Astrocyte of the cerebellum (primary cell): ENCODE results near the gene CYP4B1.
"Not testable (repeated sequence)": the region's sequence is repeated elsewhere in the genome, so short reads cannot be mapped to it uniquely, and the experiment has no call there.

Source experiments
- DNase-seq: peaks from one replicate; pipeline ENCODE4 v3.0.0-alpha.2; 2011; ENCODE audit warnings: low read depth
- H3K4me3 ChIP-seq: 2 replicates; pipeline ENCODE4 v1.5.1; 2011; ENCODE audit warnings: mild to moderate bottlenecking, low read depth, low read length, moderate library complexity
- CTCF ChIP-seq: IDR thresholded peaks from 2 replicates; pipeline ENCODE4 v1.5.1; 2012; ENCODE audit warnings: low read length, low read depth, moderate library complexity, mild to moderate bottlenecking; ENCODE audit errors: missing control alignments
- in situ Hi-C: cut with HindIII; loops from 2 replicates; pipeline ENCODE4 v1.10.0; 2017; ENCODE audit warnings: low sequenced_read_pairs

Gene CYP4B1

DNA sequence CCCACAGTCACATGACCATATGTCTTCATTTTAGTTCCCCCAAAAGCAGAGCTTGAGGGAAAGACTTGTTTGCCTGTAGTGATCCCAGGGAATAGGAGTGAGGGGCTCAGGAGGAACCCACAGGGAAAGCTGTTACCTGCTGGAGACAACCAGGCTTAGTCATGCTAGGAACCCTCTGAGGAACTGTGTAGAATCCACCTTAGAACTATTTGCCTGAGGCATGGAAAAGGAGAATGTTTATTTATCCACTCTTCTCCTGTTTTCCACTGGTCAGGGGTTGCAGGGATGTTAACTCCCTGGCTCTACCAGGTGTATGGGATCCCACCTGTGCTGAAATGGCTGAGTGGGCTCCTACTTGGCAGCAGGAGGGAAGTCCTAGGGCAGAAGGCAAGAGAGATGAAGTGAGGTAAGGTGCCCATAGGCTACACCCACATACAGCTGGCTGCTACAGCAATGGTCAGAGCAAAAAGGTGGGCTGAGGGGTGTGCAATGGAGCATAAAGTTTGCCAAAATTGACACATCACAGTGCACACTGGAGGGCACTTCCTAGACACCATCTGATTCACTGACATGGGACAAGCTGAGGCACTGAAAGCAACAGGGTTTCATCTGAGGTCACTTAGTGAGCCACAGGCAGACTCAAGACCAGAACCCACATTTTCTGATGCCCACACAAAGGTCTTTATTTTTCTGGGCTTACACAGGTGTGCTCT, 29.7 kb upstream of the CYP4B1 start:
- no peak for TF ChIP-seq CTCF
- DNase-seq = no peak
- in situ Hi-C loops = no loop called here
- no peak overlapping the region for H3K4me3 ChIP-seq

DNA sequence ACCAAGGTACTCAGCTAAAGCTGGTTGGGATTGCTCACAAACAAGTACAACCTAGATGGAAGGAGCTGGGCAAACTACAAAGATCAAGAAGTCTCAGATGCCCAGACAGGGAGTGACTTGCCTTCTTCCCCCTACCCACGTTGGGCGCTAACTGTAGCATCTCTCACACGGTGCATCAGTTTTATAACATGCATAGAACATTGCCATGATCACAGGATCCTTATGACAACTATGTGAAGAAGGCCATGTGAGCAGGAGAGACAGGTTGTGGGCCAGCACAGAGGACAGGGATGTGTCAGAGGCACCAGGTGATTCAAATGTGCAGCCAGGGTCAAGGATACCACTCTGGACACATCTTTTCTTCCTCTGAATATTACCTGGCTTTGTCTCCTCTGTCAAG, 28.3 kb upstream of the CYP4B1 start:
- DNase-seq = no peak
- in situ Hi-C loops = no loop called here
- TF ChIP-seq CTCF = no peak
- H3K4me3 ChIP-seq = no peak overlapping the region

- in situ Hi-C loops = no loop called here
- no peak overlapping the region for H3K4me3 ChIP-seq
- no peak for TF ChIP-seq CTCF
- no peak for DNase-seq
These were observed 26.3 kb upstream of the CYP4B1 start for GRCh38 chr1:46772571-46772970.

DNA sequence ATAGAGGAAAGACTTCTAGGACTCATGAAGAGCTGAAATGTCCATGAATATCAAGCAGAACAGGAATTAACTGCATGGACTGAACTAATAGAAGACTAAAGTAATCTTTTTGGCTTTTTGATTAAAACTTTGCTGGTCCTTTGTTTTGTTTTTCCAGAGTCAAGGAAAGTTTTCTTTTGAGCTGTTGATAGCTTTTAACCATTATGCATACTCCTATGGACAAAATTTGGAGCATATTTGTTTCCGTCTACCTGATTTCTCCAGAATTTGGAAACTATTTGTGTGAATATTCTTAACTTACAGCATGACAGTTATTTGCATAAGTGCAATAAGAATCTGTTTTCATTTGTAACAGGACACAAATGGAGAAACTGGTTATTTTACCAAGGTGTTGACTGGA, 24.5 kb upstream of the CYP4B1 start:
- H3K4me3 ChIP-seq = no peak overlapping the region
- in situ Hi-C loops = no loop called here
- DNase-seq = no peak
- TF ChIP-seq CTCF = no peak

DNA sequence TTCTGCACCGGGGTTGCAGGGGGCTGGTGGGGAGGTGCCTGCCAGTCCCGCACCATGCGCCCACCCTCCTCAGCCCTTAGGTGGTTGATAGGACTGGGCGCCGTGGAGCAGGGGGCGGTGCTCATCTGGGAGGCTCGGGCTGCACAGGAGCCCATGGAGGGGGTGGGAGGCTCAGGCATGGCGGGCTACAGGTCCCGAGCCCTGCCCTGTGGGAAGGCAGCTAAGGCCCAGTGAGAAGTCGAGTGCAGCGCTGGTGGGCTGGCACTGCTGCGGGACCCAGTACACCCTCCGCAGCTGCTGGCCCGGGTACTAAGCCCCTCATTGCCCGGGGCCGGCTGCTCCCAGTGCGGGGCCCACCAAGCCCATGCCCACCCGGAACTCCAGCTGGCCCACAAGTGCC, 20.4 kb upstream of the CYP4B1 start:
- in situ Hi-C loops, H3K4me3 ChIP-seq, DNase-seq: not testable (repeated sequence)

- TF ChIP-seq CTCF = no peak
- in situ Hi-C loops = no loop called here
- no peak for DNase-seq
- no peak overlapping the region for H3K4me3 ChIP-seq
These were observed 14.2 kb upstream of the CYP4B1 start for GRCh38 chr1:46784666-46785065.

DNA sequence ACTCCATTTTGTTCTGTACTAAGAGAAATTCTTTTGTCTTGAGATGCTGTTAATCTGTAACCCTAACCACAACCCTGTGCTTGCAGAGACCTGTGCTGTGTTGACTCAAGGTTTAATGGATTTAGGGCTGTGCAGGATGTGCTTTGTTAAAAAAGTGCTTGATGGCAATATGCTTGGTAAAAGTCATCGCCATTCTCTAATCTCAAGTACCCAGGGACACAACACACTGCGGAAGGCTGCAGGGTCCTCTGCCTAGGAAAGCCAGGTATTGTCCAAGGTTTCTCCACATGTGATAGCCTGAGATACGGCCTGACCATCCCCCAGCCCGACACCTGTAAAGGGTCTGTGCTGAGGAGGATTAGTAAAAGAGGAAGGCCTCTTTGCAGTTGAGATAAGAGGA, 10.2 kb upstream of the CYP4B1 start:
- H3K4me3 ChIP-seq, in situ Hi-C loops, DNase-seq: not testable (repeated sequence)

DNA sequence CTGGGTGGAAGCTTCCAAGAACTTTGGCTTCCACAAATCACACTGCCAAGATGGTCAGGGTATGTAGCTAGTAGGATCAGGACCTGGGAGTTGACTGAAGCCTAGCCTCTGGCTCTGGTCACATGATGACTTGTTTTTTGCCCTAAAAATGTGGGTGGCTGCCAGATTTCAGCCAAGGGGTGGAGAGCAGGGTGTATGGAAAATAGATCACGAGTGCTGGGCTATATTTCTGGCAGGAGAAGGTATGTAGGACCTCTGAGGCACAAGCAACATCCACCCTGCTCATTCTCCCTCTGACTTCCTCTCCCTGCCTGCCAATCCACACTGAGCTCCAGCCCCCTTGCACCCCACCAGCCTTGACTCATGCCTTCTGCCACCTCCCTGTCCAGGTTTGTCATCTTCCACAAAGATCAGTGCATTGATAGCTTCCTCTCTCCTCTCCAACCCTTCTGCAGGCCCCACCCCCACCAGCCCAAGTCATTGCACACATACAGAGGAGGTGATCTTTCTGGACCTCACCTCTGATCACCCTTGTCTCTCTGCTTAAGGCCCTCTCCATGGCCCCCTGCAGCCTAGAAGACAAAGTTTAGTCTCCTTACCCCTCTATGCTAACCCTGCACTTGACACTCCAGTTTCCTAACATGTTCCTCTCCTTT, 8.3 kb upstream of the CYP4B1 start:
- TF ChIP-seq CTCF = no peak
- no peak overlapping the region for H3K4me3 ChIP-seq
- in situ Hi-C loops = no loop called here
- no peak for DNase-seq
